IMR-90 (cell line): ENCODE measurements around the gene TRIM37. TPM values are rescaled to one million over a fixed set of nuclear protein-coding genes. Genes with fewer than 3 reads are reported as not detected.

Experiments used
- ATAC-seq: fragments of 200-7000 bp; cut with Tn5 transposase; 2 replicates; pipeline ENCODE4 v1.9.1; 2020; ENCODE audit warnings: low read depth, mild to moderate bottlenecking, moderate library complexity
- BruUV-seq: library from RNA; stranded (reverse); fragments of 400-500 nt; replicated peaks from 2 replicates; lab custom pipeline; 2021; lab: Mats Ljungman, UMichigan
- CTCF ChIA-PET: fragments of 300-600 bp; formaldehyde crosslinking; extraction: SDS; loops from one replicate; lab custom pipeline; 2021; ENCODE audit warnings: antibody characterized with exemption; lab: Yijun Ruan, JAX
- POLR2A ChIA-PET: fragments of 300-600 bp; sonication (Branson Sonifier 250); formaldehyde crosslinking; loops from one replicate; lab custom pipeline; 2022; ENCODE audit warnings: antibody characterized with exemption; ENCODE audit not compliant: unreplicated experiment; lab: Charles Lee
- DNase-seq: peaks from one replicate; pipeline ENCODE4 v3.0.0; 2013
- H2AFZ ChIP-seq: replicated peaks from 2 replicates; pipeline ENCODE3; 2013; ENCODE audit warnings: low read length, mild to moderate bottlenecking; ENCODE audit not compliant: poor library complexity
- H2AK5ac ChIP-seq: 2 replicates; pipeline ENCODE4 v1.6.1; 2013; ENCODE audit warnings: low read depth, low read length, inconsistent platforms
- H2AK9ac ChIP-seq: replicated peaks from 2 replicates; pipeline ENCODE3; 2013; ENCODE audit warnings: mild to moderate bottlenecking, low read depth, low read length, moderate library complexity; ENCODE audit not compliant: poor library complexity
- H2BK120ac ChIP-seq: 2 replicates; pipeline ENCODE4 v1.6.1; 2013; ENCODE audit warnings: low read depth, low read length, inconsistent platforms
- H2BK15ac ChIP-seq: 3 replicates; pipeline ENCODE4 v1.6.1; 2013; ENCODE audit warnings: low read depth, low read length, inconsistent platforms
- H2BK20ac ChIP-seq: 2 replicates; pipeline ENCODE4 v1.6.1; 2013; ENCODE audit warnings: low read depth, mild to moderate bottlenecking, inconsistent platforms, low read length, moderate library complexity
- H2BK5ac ChIP-seq: 2 replicates; pipeline ENCODE4 v1.6.1; 2013; ENCODE audit warnings: mild to moderate bottlenecking, low read depth, low read length, inconsistent platforms; ENCODE audit not compliant: poor library complexity, severe bottlenecking
- H3K14ac ChIP-seq: replicated peaks from 2 replicates; pipeline ENCODE4 v1.6.1; 2013; ENCODE audit warnings: low read depth, low read length, inconsistent platforms
- H3K18ac ChIP-seq: 2 replicates; pipeline ENCODE4 v1.6.1; 2013; ENCODE audit warnings: low read depth, low read length, control low read depth
- H3K23ac ChIP-seq: 2 replicates; pipeline ENCODE4 v1.6.1; 2013; ENCODE audit warnings: low read depth, low read length, inconsistent platforms
- H3K27ac ChIP-seq: 2 replicates; pipeline ENCODE4 v1.5.1; 2013; ENCODE audit warnings: mild to moderate bottlenecking, control low read depth, low read length; ENCODE audit not compliant: insufficient read depth
- H3K27me3 ChIP-seq: 2 replicates; pipeline ENCODE4 v1.6.1; 2013; ENCODE audit warnings: low read length; ENCODE audit not compliant: control insufficient read depth, insufficient read depth
- H3K36me3 ChIP-seq: 2 replicates; pipeline ENCODE4 v1.6.1; 2013; ENCODE audit warnings: low read length, mixed read lengths; ENCODE audit not compliant: control insufficient read depth, insufficient read depth
- H3K4ac ChIP-seq: 2 replicates; pipeline ENCODE4 v1.6.1; 2013; ENCODE audit warnings: low read depth, low read length, inconsistent platforms
- H3K4me1 ChIP-seq: 2 replicates; pipeline ENCODE4 v1.6.1; 2013; ENCODE audit warnings: low read length, mixed read lengths; ENCODE audit not compliant: control insufficient read depth, insufficient read depth
- H3K4me2 ChIP-seq: 2 replicates; pipeline ENCODE4 v1.6.1; 2013; ENCODE audit warnings: low read depth, mild to moderate bottlenecking, control low read depth, low read length, moderate library complexity
- H3K4me3 ChIP-seq: 2 replicates; pipeline ENCODE4 v1.5.1; 2013; ENCODE audit warnings: low read depth, mild to moderate bottlenecking, control low read depth, low read length, moderate library complexity; ENCODE audit not compliant: insufficient read depth
- H3K56ac ChIP-seq: 2 replicates; pipeline ENCODE4 v1.6.1; 2013; ENCODE audit warnings: low read length, inconsistent platforms; ENCODE audit not compliant: insufficient read depth; ENCODE audit errors: extremely low read depth
- H3K79me1 ChIP-seq, 2 experiments: 2 replicates each; pipeline ENCODE4 v1.6.1; 2013; ENCODE audit warnings: low read length in 2 of 2, inconsistent platforms in 1 of 2, low read depth in 1 of 2
- H3K9ac ChIP-seq: 2 replicates; pipeline ENCODE4 v1.6.1; 2013; ENCODE audit warnings: low read depth, low read length, control low read depth
- H3K9me1 ChIP-seq: 2 replicates; pipeline ENCODE4 v1.6.1; 2013; ENCODE audit warnings: low read length, inconsistent platforms; ENCODE audit not compliant: insufficient read depth
- H3K9me3 ChIP-seq: 2 replicates; pipeline ENCODE4 v1.6.1; 2013; ENCODE audit warnings: low read length; ENCODE audit not compliant: control insufficient read depth, insufficient read depth
- H4K20me1 ChIP-seq: 2 replicates; pipeline ENCODE4 v1.6.1; 2013; ENCODE audit warnings: low read length, inconsistent platforms; ENCODE audit not compliant: insufficient read depth
- H4K5ac ChIP-seq: 2 replicates; pipeline ENCODE4 v1.6.1; 2013; ENCODE audit warnings: mild to moderate bottlenecking, low read depth, low read length, control low read depth
- H4K8ac ChIP-seq, 2 experiments: 2 replicates each; pipeline ENCODE4 v1.6.1; 2013; ENCODE audit warnings: low read depth in 2 of 2, low read length in 2 of 2, control low read depth in 1 of 2, inconsistent platforms in 1 of 2
- H4K91ac ChIP-seq: 2 replicates; pipeline ENCODE4 v1.6.1; 2013; ENCODE audit warnings: low read depth, low read length, inconsistent platforms; ENCODE audit not compliant: insufficient read depth
- BHLHE40 ChIP-seq: fragments of 150-350 bp; IDR thresholded peaks from 2 replicates; pipeline ENCODE4 v1.6.1; 2016; ENCODE audit warnings: mild to moderate bottlenecking, low read depth, low read length
- CEBPB ChIP-seq: IDR thresholded peaks from 2 replicates; pipeline ENCODE4 v1.6.1; 2012; ENCODE audit warnings: low read depth, low read length, improper control_type of control experiment
- CHD1 ChIP-seq: IDR thresholded peaks from 2 replicates; pipeline ENCODE4 v1.6.1; 2012; ENCODE audit warnings: low read depth, low read length, improper control_type of control experiment
- FOS ChIP-seq: fragments of 150-350 bp; IDR thresholded peaks from 2 replicates; pipeline ENCODE4 v1.6.1; 2016; ENCODE audit warnings: low read depth, low read length
- MAFK ChIP-seq: IDR thresholded peaks from 2 replicates; pipeline ENCODE4 v1.6.1; 2012; ENCODE audit warnings: low read depth, low read length, improper control_type of control experiment
- MAZ ChIP-seq: IDR thresholded peaks from 2 replicates; pipeline ENCODE4 v1.6.1; 2012; ENCODE audit warnings: low read depth, mild to moderate bottlenecking, low read length, improper control_type of control experiment, moderate library complexity, borderline replicate concordance
- MXI1 ChIP-seq: IDR thresholded peaks from 2 replicates; pipeline ENCODE4 v1.6.1; 2012; ENCODE audit warnings: low read depth, mild to moderate bottlenecking, low read length, moderate library complexity, borderline replicate concordance
- NFE2L2 ChIP-seq: fragments of 150-350 bp; IDR thresholded peaks from 2 replicates; pipeline ENCODE4 v1.6.1; 2016; ENCODE audit warnings: low read depth, mild to moderate bottlenecking, low read length
- POLR2A ChIP-seq: IDR thresholded peaks from 2 replicates; pipeline ENCODE4 v1.6.1; 2012; ENCODE audit warnings: mild to moderate bottlenecking, low read depth, low read length
- RAD21 ChIP-seq: IDR thresholded peaks from 2 replicates; pipeline ENCODE4 v1.6.1; 2012; ENCODE audit warnings: low read length, improper control_type of control experiment
- RCOR1 ChIP-seq: IDR thresholded peaks from 2 replicates; pipeline ENCODE4 v1.6.1; 2012; ENCODE audit warnings: mild to moderate bottlenecking, low read length, improper control_type of control experiment; ENCODE audit not compliant: insufficient replicate concordance
- RFX5 ChIP-seq: IDR thresholded peaks from 2 replicates; pipeline ENCODE4 v1.8.0; 2012; ENCODE audit warnings: low read depth, mild to moderate bottlenecking, low read length, moderate library complexity
- SMC3 ChIP-seq: fragments of 150-350 bp; IDR thresholded peaks from 2 replicates; pipeline ENCODE4 v1.6.1; 2016; ENCODE audit warnings: low read depth, mild to moderate bottlenecking, antibody characterized with exemption, low read length, moderate library complexity
- WGBS, 2 experiments: methylation state at CpG; one replicate each; pipeline versions ENCODE4 v1.1.5 to v1.1.7; 2013; ENCODE audit warnings: missing lambda C conversion rate in 2 of 2; ENCODE audit not compliant: insufficient read length in 1 of 2; ENCODE audit errors: extremely low coverage in 2 of 2; 5-methylcytosine and 5-hydroxymethylcytosine counted together
- dilution Hi-C: fragments of 300-500 bp; cut with HindIII; formaldehyde crosslinking; loops from one replicate; pipeline ENCODE4 v1.14.3; 2018; ENCODE audit warnings: low sequenced_read_pairs; ENCODE audit not compliant: unreplicated experiment
- in situ Hi-C: fragments of 300-500 bp; cut with MboI; formaldehyde crosslinking; loops from 3 replicates; pipeline ENCODE4 v1.14.3; 2019; ENCODE audit warnings: low sequenced_read_pairs, inconsistent platforms, mixed read lengths
- intact Hi-C: fragments of 100-400 bp; cut with micrococcal nuclease; formaldehyde crosslinking; loops from 2 replicates; pipeline ENCODE4 v1.10.0; 2022
- polyA plus RNA-seq, 3 experiments: library from polyadenylated mRNA; depleted of rRNA; stranded (reverse); fragments of >200 nt; gene quantifications; 2 replicates each; pipeline ENCODE4 v1.2.3, GENCODE V29; 2012; ENCODE audit warnings: low replicate concordance in 1 of 3
- total RNA-seq: library from RNA; depleted of rRNA; stranded (reverse); fragments of >200 nt; gene quantifications from 2 replicates; pipeline ENCODE4 v1.2.3, GENCODE V29; 2012
- TF ChIP-seq, protein P1 (sequence below): conservative IDR thresholded peaks from 2 replicates; pipeline ENCODE4 v1.5.1; 2012; ENCODE audit warnings: mild to moderate bottlenecking, low read depth, low read length, improper control_type of control experiment
- TF ChIP-seq, protein P2 (sequence below): fragments of 150-350 bp; IDR thresholded peaks from 2 replicates; pipeline ENCODE4 v1.6.1; 2016; ENCODE audit warnings: low read depth, mild to moderate bottlenecking, low read length, moderate library complexity, borderline replicate concordance
- TF ChIP-seq, protein P3 (sequence below): fragments of 150-350 bp; IDR thresholded peaks from 2 replicates; pipeline ENCODE4 v1.6.1; 2017; ENCODE audit warnings: mild to moderate bottlenecking, antibody characterized with exemption, low read length, low read depth

TRIM37 gene
- total and polyA plus RNA-seq, 2 of the 4 experiments (the other 2 are of a cell fraction) = 12.1 to 24.9 TPM

DNA sequence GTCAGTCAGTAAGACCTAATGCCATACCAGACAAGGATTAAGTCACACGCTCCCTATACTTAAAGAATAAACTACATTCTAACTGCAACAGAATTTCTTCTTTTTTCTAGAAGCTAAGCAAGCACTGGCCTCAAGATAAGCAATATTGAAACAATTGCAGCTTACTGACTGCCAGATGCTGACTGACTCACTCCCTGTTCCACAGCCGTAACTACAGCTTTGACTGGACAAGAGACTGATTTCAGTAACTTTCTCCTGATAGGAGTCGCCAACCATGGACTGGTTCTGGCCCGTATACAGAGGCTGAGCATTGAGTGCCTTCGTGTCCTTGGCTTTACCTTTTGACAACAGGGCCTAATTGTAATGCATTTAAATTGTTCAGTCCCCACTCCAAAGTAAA lies 67.9 kb downstream of the TRIM37 start:
- Histone ChIP-seq H3K27me3 (no peaks in the 10 kb centered on the region), H4K5ac (no peak overlapping the region), H2AFZ (peak overlapping the region; percentile 60), H3K4ac (no peak overlapping the region), H3K9ac (no peak overlapping the region), H3K56ac (no peak overlapping the region), H3K4me1 (peaks cover 4% of the 10 kb centered on the region), H3K4me2 (peak overlapping the region; percentile 35; the same call in 1 of the 2 replicates), H2BK120ac (no peak overlapping the region), H2AK5ac (no peak overlapping the region), H3K9me1 (peaks cover 4% of the 10 kb centered on the region), H3K9me3 (no peaks in the 10 kb centered on the region), H3K23ac (no peak overlapping the region; the same call in 1 of the 2 replicates), H2BK15ac (no peak overlapping the region), H4K91ac (0 out of 2 replicates have a peak overlapping the region, but pooled peaks have one; percentile 9), H3K36me3 (peaks cover 21% of the 10 kb centered on the region), H4K8ac (peak overlapping the region in 1 of 2 experiments; percentile 51; a peak in 1 of 4 replicates), H4K20me1 (no peaks in the 10 kb centered on the region; the same call in 1 of the 2 replicates), H2AK9ac (peak overlapping the region; percentile 74), H3K14ac (peak overlapping the region; percentile 60; the same call in 1 of the 2 replicates), H2BK20ac (no peak overlapping the region), H3K27ac (peak overlapping the region; percentile 33; the same call in 1 of the 2 replicates), H3K18ac (no peak overlapping the region), H3K79me1 (peaks cover 0 to 6% of the 10 kb centered on the region in 2 experiments; a peak in 1 of 4 replicates), H3K4me3 (no peak overlapping the region), H2BK5ac (peak overlapping the region; percentile 74)
- BruUV-seq = no TSS peak
- intact Hi-C loops = loop anchor here (1.0 kb wide), 1 partner anchor 116 kb away; no protein-coding TSS in a partner anchor
- dilution Hi-C loops = no loop called here
- ChIA-PET POLR2A (no interaction called here), CTCF (interaction anchor here (1.2 kb wide), 1 partner anchor 21 kb away, joined by 4 read pairs; no protein-coding TSS in a partner anchor)
- WGBS, 2 experiments = 50% methylated on average over 1 of the region's 5 CpGs; no CpG with 5 or more reads in 1 of the 2 experiments
- in situ Hi-C loops = no loop called here
- TF ChIP-seq RAD21 = no peak
- TF ChIP-seq, protein P1, sequence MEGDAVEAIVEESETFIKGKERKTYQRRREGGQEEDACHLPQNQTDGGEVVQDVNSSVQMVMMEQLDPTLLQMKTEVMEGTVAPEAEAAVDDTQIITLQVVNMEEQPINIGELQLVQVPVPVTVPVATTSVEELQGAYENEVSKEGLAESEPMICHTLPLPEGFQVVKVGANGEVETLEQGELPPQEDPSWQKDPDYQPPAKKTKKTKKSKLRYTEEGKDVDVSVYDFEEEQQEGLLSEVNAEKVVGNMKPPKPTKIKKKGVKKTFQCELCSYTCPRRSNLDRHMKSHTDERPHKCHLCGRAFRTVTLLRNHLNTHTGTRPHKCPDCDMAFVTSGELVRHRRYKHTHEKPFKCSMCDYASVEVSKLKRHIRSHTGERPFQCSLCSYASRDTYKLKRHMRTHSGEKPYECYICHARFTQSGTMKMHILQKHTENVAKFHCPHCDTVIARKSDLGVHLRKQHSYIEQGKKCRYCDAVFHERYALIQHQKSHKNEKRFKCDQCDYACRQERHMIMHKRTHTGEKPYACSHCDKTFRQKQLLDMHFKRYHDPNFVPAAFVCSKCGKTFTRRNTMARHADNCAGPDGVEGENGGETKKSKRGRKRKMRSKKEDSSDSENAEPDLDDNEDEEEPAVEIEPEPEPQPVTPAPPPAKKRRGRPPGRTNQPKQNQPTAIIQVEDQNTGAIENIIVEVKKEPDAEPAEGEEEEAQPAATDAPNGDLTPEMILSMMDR = no peak
- TF ChIP-seq, protein P2, sequence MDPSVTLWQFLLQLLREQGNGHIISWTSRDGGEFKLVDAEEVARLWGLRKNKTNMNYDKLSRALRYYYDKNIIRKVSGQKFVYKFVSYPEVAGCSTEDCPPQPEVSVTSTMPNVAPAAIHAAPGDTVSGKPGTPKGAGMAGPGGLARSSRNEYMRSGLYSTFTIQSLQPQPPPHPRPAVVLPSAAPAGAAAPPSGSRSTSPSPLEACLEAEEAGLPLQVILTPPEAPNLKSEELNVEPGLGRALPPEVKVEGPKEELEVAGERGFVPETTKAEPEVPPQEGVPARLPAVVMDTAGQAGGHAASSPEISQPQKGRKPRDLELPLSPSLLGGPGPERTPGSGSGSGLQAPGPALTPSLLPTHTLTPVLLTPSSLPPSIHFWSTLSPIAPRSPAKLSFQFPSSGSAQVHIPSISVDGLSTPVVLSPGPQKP = no peak
- no peak for TF ChIP-seq RCOR1
- no peak for TF ChIP-seq CEBPB
- no peak for TF ChIP-seq BHLHE40
- TF ChIP-seq NFE2L2 = no peak
- TF ChIP-seq, protein P3, sequence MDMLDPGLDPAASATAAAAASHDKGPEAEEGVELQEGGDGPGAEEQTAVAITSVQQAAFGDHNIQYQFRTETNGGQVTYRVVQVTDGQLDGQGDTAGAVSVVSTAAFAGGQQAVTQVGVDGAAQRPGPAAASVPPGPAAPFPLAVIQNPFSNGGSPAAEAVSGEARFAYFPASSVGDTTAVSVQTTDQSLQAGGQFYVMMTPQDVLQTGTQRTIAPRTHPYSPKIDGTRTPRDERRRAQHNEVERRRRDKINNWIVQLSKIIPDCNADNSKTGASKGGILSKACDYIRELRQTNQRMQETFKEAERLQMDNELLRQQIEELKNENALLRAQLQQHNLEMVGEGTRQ = no peak
- no peak for TF ChIP-seq RFX5
- no peak for TF ChIP-seq FOS
- no peak for TF ChIP-seq MXI1
- no peak for TF ChIP-seq MAZ
- no peak for TF ChIP-seq MAFK
- TF ChIP-seq SMC3 = no peak
- TF ChIP-seq CHD1 = no peak
- TF ChIP-seq POLR2A = no peak
- ATAC-seq = peak; percentile 93
- peak; percentile 88 for DNase-seq
